WERI-Rb-1 (cell line): ENCODE measurements around the gene CLSTN1.

Source experiments
- DNase-seq: peaks from one replicate; pipeline ENCODE4 v3.0.0-alpha.2; 2020
- H3K27ac ChIP-seq: fragments of 250-450 bp; sonication (Bioruptor Pico); 2 replicates; pipeline ENCODE4 v1.5.1; 2020; ENCODE audit warnings: mild to moderate bottlenecking, moderate library complexity
- H3K27me3 ChIP-seq: fragments of 250-450 bp; sonication (Bioruptor Pico); 2 replicates; pipeline ENCODE4 v1.5.1; 2021; ENCODE audit warnings: mild to moderate bottlenecking, low read depth, moderate library complexity; ENCODE audit not compliant: insufficient read depth, severe bottlenecking
- H3K36me3 ChIP-seq: fragments of 250-450 bp; sonication (Bioruptor Pico); 2 replicates; pipeline ENCODE4 v1.5.1; 2020; ENCODE audit warnings: mild to moderate bottlenecking, moderate library complexity
- H3K4me3 ChIP-seq: 2 replicates; pipeline ENCODE4 v1.5.1; 2011; ENCODE audit warnings: low read depth, mild to moderate bottlenecking, control low read depth, low read length
- H3K9me3 ChIP-seq: fragments of 250-450 bp; sonication (Bioruptor Pico); 2 replicates; pipeline ENCODE4 v1.5.1; 2021; ENCODE audit warnings: mild to moderate bottlenecking, moderate library complexity; ENCODE audit not compliant: severe bottlenecking
- TF ChIP-seq, protein P1 (sequence below): IDR thresholded peaks from 2 replicates; pipeline ENCODE4 v1.5.1; 2011; ENCODE audit warnings: low read depth, mild to moderate bottlenecking, control low read depth, inconsistent platforms, low read length

The CLSTN1 gene

DNA sequence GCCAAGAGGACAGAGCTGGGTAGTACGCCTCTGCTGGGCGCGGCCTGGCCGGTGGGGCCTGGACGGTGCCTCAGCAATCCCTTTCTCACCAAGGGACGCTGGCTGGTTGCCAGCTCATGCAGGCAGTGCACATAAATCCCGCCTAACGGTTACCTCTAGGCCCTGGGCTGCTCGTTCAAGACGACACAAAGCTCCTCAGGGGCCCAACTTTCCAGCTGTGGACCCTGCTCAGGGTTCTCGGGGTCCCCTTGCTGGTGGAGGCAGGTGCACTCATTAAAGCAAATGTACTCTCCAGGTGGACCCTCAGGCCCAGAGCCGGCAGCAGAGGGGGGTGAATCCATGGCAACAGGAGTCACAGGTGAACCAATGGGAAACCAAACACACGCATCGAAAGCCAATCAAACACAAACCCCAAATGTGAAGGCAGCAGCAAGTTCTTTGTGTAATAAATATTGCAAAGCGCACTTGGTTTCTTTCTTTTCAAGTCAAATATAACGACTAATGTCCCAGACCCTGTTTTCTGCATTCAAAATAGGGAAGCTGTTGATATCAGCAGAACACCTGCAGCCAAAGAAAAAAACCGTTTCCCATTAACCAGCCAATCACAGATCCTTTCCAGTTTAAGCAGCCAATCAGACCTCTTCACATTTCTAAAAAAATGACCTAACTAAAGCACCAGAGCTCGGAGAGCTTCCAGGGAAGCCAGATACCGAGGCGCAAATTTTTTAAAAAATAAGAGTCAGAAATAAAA, 26.1 kb upstream of the CLSTN1 start:
- Histone ChIP-seq H3K36me3 (peaks cover 5% of the 10 kb centered on the region), H3K27ac (peak overlapping the region; percentile 94), H3K9me3 (peaks cover 7% of the 10 kb centered on the region), H3K4me3 (no peak overlapping the region), H3K27me3 (no peaks in the 10 kb centered on the region)
- DNase-seq = peak; percentile 47
- TF ChIP-seq, protein P1, sequence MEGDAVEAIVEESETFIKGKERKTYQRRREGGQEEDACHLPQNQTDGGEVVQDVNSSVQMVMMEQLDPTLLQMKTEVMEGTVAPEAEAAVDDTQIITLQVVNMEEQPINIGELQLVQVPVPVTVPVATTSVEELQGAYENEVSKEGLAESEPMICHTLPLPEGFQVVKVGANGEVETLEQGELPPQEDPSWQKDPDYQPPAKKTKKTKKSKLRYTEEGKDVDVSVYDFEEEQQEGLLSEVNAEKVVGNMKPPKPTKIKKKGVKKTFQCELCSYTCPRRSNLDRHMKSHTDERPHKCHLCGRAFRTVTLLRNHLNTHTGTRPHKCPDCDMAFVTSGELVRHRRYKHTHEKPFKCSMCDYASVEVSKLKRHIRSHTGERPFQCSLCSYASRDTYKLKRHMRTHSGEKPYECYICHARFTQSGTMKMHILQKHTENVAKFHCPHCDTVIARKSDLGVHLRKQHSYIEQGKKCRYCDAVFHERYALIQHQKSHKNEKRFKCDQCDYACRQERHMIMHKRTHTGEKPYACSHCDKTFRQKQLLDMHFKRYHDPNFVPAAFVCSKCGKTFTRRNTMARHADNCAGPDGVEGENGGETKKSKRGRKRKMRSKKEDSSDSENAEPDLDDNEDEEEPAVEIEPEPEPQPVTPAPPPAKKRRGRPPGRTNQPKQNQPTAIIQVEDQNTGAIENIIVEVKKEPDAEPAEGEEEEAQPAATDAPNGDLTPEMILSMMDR = no peak

DNA sequence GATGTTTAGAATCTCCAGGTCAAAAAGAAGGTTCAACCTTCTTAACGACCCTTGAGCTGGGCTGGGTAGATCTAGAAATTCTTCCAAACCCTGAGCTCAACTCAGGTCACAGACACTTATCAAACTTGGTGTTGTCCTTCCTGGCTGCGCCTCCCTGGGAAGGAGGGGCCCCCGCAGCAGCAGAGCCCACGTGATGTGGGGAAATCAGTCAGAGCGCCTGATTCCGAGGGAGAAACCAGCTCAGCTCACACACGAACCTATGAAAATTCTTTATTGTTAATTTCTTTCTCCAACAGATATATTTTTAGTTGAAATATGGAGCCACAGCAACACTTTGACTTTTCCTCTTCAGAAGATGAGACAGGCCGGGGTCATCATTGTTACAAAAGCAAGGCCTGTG, 24.3 kb upstream of the CLSTN1 start:
- Histone ChIP-seq H3K27ac (peak overlapping the region; percentile 94), H3K27me3 (no peaks in the 10 kb centered on the region), H3K4me3 (no peak overlapping the region), H3K9me3 (no peaks in the 10 kb centered on the region), H3K36me3 (no peaks in the 10 kb centered on the region)
- TF ChIP-seq, protein P1 = no peak
- peak; percentile 75 for DNase-seq

DNA sequence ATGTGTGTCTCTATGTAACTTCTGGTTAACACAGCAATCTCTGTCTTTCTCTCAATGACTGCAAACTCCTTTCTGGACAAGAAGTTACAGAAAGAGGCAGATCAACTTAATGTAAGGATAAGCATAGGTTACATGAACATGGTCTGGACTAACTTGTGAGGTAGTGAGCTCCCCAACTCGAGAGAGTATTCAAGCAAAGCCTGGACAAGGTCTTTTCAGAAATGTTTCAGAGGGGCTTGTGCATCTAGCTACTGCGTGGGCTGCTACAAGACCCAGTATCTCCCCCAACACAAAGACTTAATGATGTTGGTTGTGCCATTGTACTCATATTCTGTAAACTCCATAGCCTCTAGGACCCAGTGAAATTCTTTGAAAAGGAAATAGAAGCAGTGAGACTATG, 23.5 kb upstream of the CLSTN1 start:
- Histone ChIP-seq H3K27me3 (no peaks in the 10 kb centered on the region), H3K9me3 (no peaks in the 10 kb centered on the region), H3K27ac (peak overlapping the region; percentile 94), H3K4me3 (peak overlapping the region; percentile 31; the same call in 1 of the 2 replicates), H3K36me3 (no peaks in the 10 kb centered on the region)
- DNase-seq = no peak
- TF ChIP-seq, protein P1 = no peak

DNA sequence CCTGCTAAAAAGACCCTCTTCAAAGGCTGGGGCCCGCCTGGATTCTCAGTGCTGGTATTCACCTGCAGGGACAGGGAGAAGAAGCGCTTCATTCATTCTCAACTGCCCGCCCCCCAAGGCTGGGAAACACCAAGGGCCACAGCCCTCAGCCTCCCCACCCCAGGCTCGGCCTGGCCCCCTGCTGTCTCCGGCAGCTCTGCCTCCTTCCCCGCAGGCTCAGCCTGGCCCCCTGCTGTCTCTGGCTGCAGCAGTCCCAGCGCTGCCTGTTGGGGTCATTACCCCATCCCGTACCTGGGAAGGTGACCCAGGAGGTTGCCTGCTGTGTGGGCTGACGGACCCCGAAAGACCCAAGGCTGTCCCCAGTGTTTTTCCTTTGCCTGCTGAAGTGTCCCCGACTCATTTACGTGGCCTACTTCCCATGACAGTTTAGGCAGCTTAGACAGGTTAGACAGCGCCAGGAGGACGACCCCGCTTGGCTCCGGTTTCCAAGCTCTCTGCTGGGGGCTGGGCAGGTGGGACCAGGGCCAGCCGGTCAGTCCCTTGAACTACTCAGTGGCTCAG, 22.9 kb upstream of the CLSTN1 start:
- DNase-seq = peak; percentile 95
- peak overlapping the region; percentile 31 for H3K4me3 ChIP-seq
- no peaks in the 10 kb centered on the region for H3K27me3 ChIP-seq
- H3K36me3 ChIP-seq = no peaks in the 10 kb centered on the region
- TF ChIP-seq, protein P1 = peak; percentile 28; the same call in 1 of the 2 replicates
- no peaks in the 10 kb centered on the region for H3K9me3 ChIP-seq
- H3K27ac ChIP-seq = peak overlapping the region; percentile 94

DNA sequence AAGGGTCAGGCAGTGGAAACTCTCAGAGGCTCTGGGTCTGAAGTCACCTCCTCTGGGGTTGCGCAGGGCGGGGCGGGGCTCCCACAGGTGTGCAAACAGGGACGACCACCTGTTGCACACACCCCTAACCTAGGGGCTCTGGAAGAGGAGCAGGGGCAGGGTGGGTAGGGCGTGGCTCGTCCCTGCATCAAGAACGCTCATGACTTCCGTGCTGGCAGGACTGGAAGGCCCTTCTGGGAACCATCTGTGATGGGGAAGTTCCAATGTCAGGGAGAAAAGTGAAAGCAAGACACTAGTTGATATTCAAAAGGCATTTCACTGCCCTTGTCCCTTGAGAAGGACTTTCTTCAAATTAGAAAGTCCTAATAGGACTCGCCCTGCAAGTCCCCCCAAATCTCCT, 22.1 kb upstream of the CLSTN1 start:
- no peak overlapping the region for H3K4me3 ChIP-seq
- H3K9me3 ChIP-seq = no peaks in the 10 kb centered on the region
- H3K27ac ChIP-seq = peak overlapping the region; percentile 94
- no peak for DNase-seq
- H3K36me3 ChIP-seq = no peaks in the 10 kb centered on the region
- no peaks in the 10 kb centered on the region for H3K27me3 ChIP-seq
- TF ChIP-seq, protein P1 = no peak
